NCI-H1694 treated with DMSO at 0.1 percent for 48 hours (cell line): ENCODE measurements around the gene TMCO2.
"Not testable (repeated sequence)": the region's sequence is repeated elsewhere in the genome, so short reads cannot be mapped to it uniquely, and the experiment has no call there.

Experiments
- DNase-seq: peaks from one replicate; lab custom pipeline; 2025; lab: John Stamatoyannopoulos, UW

The TMCO2 gene

DNA sequence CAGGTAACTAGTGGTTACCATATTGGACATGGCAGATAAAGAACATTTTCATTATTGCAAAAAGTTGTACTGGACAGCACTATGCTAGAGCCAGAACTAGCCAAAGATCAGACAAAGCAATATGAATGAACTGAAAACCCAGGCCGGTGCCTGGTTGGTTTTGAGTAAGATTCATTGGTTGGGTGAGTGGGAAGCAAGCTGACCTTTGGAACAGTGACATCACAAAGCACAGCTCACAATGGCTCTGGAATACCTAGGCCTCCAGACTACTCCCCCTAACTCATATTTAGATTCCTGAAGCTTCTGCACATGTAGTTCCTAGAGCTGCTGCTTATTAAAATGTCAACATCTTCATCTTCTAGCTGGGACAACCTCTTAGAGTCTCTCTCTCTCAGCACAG lies at the start of gene TMCO2:
Gene TMCO2, plus strand, starts transcription at position 283 of the 400 bp plus-strand sequence. Its CDS starts 57 bp downstream, at position 340.
- DNase-seq, result no peak

DNA sequence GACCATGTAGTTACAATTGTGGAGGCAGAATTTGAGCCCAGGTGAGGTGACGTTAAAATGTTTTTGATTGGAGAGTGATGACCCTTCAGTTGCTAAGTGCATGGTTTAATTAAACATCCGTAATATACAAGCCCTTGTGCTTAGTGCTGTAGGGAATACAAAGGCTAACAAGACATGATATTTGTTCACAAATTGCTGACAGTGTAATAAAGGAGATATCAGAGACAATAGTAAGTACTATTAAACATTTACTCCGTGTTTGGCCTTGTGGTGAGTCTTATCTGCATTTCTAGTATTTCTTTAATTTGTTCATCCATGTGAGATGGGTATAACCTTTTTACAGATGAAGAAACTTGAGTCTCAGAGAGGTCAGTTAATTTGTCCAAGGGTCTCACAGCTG lies 48.6 kb upstream of the TMCO2 start:
- no peak for DNase-seq

DNA sequence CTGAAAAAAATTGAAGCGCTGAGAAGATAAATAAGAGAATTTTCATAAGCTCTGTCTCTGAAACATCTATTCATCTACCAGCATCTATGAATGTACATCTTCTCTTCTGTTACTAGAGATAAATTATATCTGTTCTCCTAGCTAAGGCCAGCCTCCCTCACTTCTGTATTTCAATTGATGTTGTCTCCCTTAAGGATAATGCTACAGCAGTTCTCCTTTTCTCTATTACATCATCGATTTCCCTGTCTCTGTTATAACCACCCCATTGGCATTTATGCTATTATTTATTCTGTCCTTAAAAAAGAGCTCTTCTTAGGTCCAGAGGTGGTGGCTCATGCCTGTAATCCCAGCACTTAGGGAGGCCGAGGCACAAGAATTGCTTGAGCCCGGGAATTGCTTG lies 42.9 kb upstream of the TMCO2 start:
- no peak for DNase-seq

DNA sequence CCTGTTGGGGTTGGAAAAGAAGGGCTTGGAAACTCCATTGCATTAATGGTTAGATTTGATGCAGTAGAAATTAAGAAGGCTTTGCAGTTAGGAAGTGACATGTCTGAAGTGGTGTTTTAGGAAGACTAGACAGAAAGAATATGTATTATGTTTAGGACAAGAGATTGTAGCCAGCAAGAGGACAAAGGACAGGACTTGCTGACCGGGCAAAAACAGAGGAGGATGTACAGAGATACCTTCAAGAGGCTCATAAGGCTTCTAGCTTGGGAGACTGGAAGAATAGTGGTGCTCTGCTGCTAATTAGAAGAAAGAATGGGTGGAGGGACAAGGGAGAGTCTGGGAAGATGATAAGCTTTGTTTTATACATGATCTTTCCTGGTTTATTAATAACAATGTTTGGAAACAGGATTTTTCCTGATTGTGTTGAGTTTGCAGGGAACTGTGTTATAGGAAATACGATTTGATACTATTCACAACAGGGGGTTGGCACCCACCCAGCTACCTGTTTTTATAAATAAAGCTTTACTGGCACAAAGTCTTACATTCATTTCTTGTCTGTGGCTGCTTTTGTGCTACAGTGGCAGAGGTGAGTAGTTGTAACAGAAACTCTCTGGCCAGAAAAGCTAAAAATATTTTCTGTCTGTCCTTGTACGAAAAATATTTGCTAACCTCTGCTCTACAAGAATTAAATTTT lies 37.1 kb upstream of the TMCO2 start:
- DNase-seq, result no peak

DNA sequence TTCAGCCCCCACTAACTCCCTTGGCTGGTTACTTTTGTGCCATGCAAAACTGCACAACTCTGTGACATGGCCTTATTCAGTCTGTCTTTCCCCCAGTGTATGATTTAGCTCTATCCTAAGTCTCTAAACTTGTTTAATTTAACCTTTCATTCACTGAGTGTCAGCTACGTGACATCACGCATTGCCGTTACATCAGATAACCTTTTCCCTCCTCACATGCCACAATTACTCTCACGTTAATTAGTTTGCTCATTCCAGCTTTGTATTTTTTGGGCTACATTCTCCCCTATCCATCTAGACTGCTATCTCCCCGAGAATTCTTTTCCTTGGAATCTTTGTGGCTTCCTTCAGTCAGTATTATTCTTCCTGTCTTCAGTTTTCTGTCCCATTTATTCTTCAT lies 29.4 kb upstream of the TMCO2 start:
- no peak for DNase-seq

- DNase-seq, result not testable (repeated sequence)
These were observed 26.2 kb upstream of the TMCO2 start for GRCh38 chr1:40221471-40221905.

DNA sequence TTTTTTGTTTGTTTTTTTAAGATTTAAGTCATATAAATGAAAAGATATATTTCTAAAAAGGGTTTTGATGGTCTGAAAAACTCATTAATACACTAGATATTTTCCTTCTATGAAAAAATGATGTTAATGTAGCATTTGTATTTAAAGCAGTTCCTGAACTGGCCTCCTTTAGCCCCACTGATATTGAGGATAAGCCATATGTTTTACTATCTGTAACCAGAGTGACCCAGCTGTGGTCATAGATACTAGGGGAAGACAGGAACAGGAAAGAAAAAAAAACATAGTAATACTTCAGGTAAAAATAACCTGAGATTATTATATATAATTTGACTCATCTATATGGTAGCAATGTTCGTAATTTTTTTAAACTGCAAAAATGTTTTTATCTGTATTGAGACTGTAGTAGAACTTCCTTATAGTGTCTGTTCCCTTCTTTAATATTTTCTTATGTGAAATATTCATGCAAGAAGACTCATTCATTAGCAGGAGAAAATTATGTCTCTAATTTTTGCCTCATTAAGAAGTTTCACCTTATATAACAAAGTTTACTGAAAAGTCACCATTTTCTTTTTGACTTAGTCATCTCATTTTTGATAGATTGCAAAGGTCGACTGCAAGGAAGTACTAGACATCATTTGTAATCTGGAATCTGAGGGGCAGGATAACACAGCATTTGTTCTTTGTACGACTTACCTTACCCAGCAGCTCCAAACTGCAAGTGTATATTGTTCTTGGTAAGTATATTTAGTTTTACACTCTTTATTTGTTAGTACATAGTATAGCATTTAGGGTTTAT lies 25.6 kb upstream of the TMCO2 start:
- no peak for DNase-seq

- DNase-seq, result no peak
These were observed 23.7 kb upstream of the TMCO2 start for GRCh38 chr1:40224040-40224439.

- no peak for DNase-seq
These were observed 21.5 kb upstream of the TMCO2 start for GRCh38 chr1:40226192-40226591.

DNA sequence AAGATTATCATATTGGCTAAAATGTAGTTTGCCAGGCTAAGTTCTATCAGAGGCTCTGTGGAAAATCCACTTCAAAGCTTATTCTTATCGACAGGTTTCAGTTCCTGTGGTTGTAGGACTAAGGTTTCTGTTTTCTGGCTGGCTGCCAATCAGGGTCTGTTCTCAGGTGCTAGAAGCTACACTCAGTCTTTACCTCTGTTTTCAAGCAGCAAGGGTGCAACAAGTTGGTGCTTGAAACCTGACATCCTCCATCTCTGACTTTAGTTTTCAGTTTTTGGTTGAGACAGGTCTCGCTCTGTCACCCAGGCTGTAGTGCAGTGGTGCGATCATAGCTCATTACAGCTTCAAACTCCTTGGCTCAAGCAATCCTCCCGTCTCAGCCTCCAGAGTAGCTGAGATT lies 15.3 kb upstream of the TMCO2 start:
- DNase-seq, result no peak

DNA sequence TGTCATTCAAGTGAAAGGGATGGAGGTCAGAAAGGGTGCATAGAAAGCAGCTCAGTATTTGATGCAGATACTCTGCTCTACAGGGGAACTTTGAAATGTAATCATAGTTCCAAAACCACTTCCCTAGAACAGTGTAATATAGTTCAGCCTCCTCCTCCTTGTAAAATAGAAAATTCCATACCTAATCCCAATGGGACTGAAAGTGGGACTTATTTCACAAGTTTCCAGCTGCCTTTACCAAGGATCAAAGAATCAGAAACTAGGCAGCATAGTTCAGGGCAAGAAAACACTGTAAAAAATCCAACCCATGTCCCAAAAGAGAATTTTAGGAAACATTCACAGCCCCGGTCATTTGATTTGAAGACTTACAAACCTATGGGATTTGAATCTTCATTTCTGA lies 8.1 kb upstream of the TMCO2 start:
- no peak for DNase-seq

GRCh38 chr1:40240390-40240789 lies 7.3 kb upstream of the TMCO2 start:
- DNase-seq, result no peak

DNA sequence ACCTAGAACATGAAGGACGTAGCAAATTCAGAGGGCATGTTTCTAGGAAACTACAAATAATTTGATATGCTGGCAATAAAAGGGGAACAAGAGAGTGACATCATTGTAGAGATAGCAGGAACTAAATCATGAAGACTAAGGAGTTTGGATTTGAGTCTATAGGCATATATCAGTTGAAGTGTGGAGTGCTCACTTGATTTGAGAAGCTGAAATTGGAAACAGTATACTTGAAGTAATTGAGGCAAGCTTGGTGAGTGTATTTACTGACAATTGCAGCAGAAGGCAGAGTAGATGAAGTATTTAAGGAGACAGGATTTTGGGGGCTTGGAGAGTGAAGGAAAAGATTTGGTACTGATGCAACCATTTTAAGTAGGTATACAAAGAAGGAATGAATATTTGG lies 6.4 kb upstream of the TMCO2 start:
- no peak for DNase-seq

DNA sequence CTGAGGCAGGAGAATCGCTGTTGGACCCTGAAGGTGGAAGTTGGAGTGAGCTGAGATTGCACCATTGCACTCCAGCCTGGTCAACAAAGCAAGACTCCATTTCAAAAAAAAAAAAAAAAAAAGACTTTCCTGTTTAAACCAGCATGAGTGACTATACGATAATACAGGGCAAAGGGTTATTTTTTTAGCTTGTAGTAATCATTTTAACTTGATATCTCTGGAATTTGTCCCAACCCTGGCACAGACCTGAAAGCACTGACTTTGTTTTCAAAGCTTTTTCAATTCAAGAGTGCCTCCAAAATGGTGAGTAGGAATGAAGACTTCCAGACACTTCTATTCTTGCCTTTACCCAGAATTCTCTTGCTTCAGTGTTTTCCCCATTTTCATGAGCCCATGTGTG lies 4.4 kb upstream of the TMCO2 start:
- DNase-seq, result no peak

DNA sequence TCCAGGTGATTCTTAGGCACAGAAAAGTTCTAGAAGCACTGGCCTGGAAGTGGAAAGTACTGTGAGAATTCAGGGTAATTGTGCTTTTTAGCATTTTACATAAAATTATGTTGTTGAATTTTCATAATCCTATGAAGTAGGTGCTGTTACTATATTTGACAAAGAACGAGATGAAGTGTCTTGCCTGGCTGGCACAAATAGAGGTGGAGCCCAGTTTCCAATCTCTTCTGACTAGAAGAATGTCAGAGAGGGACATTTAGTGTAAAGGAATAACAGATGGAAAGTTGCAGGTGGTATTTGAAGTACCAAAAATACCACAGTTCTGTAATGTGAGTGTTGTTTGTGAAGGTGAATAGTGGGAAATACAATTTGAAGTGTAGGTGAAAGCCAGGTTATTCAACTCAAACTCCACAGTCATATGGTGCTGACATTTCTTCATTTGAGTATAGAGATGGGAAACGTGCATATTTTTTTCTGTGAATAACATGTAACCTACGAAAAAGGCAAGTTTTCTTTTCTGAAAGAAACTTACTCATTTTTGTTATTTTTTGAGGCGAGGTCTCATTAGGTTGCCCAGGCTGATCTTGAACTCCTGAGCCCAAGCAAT lies 3.5 kb upstream of the TMCO2 start:
- no peak for DNase-seq

- DNase-seq, result no peak
These were observed 2.1 kb upstream of the TMCO2 start for GRCh38 chr1:40245686-40246085.

- DNase-seq, result no peak
These were observed 675 bp downstream of the TMCO2 start for GRCh38 chr1:40248412-40248811.

GRCh38 chr1:40251456-40251855 lies 3.7 kb downstream of the TMCO2 start:
- no peak for DNase-seq

DNA sequence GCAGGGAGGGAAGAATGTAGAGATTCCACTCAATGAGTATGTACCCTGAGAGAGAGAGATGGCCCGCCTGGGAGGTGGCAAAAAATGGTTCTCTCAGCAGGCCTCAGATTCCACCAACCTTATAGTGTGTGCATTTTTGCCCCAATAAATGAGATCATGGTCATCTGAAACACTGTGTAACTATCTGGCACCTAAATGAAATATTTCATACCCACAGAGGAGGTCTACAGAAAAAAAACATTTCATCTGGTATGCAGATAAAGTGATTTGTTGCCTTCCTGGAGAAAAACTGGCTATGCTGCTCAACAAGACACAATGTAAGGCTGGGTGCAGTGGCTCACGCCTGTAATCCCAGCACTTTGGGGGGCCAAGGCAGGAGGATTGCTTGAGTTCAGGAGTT lies 4.9 kb downstream of the TMCO2 start:
- DNase-seq, result no peak

- DNase-seq, result no peak
These were observed 7.5 kb downstream of the TMCO2 start for GRCh38 chr1:40255231-40255630.

- DNase-seq, result no peak
These were observed 8.8 kb downstream of the TMCO2 start for GRCh38 chr1:40256401-40257084.

- DNase-seq, result no peak
These were observed 9.6 kb downstream of the TMCO2 start for GRCh38 chr1:40257313-40257687.
